HG03139 (cell line): ENCODE data around the gene PDZRN4.

ENCODE experiments used
- ATAC-seq: cut with Tn5 transposase; IDR thresholded peaks from one replicate; pipeline ENCODE4 v1.9.1; 2021; ENCODE audit not compliant: unreplicated experiment

Gene PDZRN4

GRCh38 chr12:41348198-41348597 is 160.1 kb downstream of the PDZRN4 start:
- ATAC-seq, result no peak

GRCh38 chr12:41356181-41356580 is 168.1 kb downstream of the PDZRN4 start:
- ATAC-seq, result no peak

- ATAC-seq, result no peak
Observed at GRCh38 chr12:41361738-41362137, 173.6 kb downstream of the PDZRN4 start.

GRCh38 chr12:41362510-41362909 is 174.4 kb downstream of the PDZRN4 start:
- ATAC-seq, result no peak

GRCh38 chr12:41362931-41363330 is 174.8 kb downstream of the PDZRN4 start:
- ATAC-seq, result no peak

- no peak for ATAC-seq
Observed at GRCh38 chr12:41364211-41364610, 176.1 kb downstream of the PDZRN4 start.

- no peak for ATAC-seq
Observed at GRCh38 chr12:41365653-41366171, 177.6 kb downstream of the PDZRN4 start.

- ATAC-seq, result no peak
Observed at GRCh38 chr12:41367726-41368405, 179.7 kb downstream of the PDZRN4 start.

GRCh38 chr12:41380878-41381277 is 192.8 kb downstream of the PDZRN4 start:
- ATAC-seq, result no peak

- ATAC-seq, result no peak
Observed at GRCh38 chr12:41402801-41403200, 214.7 kb downstream of the PDZRN4 start.

GRCh38 chr12:41407232-41407799 is 219.2 kb downstream of the PDZRN4 start:
- no peak for ATAC-seq

GRCh38 chr12:41409628-41410027 is 221.5 kb downstream of the PDZRN4 start:
- no peak for ATAC-seq

GRCh38 chr12:41418586-41418985 is 230.5 kb downstream of the PDZRN4 start:
- ATAC-seq, result no peak

GRCh38 chr12:41419131-41419893 is 231.2 kb downstream of the PDZRN4 start:
- no peak for ATAC-seq

GRCh38 chr12:41424651-41425050 is 236.5 kb downstream of the PDZRN4 start:
- no peak for ATAC-seq

- no peak for ATAC-seq
Observed at GRCh38 chr12:41433460-41433859, 245.3 kb downstream of the PDZRN4 start.

- no peak for ATAC-seq
Observed at GRCh38 chr12:41436076-41436475, 248.0 kb downstream of the PDZRN4 start.

- no peak for ATAC-seq
Observed at GRCh38 chr12:41437563-41437962, 249.4 kb downstream of the PDZRN4 start.

GRCh38 chr12:41438854-41439541 is 250.9 kb downstream of the PDZRN4 start:
- ATAC-seq, result no peak

GRCh38 chr12:41439801-41440200 is 251.7 kb downstream of the PDZRN4 start:
- no peak for ATAC-seq

GRCh38 chr12:41441180-41441579 is 253.1 kb downstream of the PDZRN4 start:
- ATAC-seq, result no peak
